ENCODE measurements around the gene DYNLT4. TPM values are rescaled to one million over a fixed set of nuclear protein-coding genes. Genes with fewer than 3 reads are reported as not detected.

DYNLT4 gene
- total RNA-seq, 2 donors from 2014 or later = 0.64 TPM; not detected in 1

- Histone ChIP-seq H3K27ac (ENCODE audit: low read depth, low read length) (no peak overlapping the region), H3K9ac (ENCODE audit: extremely low read depth, low read length, poor library complexity, severe bottlenecking) (no peak overlapping the region), H3K9me3 (ENCODE audit: control insufficient read depth, low read length) (no peaks in the 10 kb centered on the region), H3K27me3 (ENCODE audit: control insufficient read depth, insufficient read depth, low read length, poor library complexity, severe bottlenecking) (no peaks in the 10 kb centered on the region), H3K4me3 (ENCODE audit: low read length) (no peak overlapping the region), H3K4me1 (ENCODE audit: control insufficient read depth, insufficient read depth, low read length) (no peaks in the 10 kb centered on the region), H3K36me3 (ENCODE audit: control insufficient read depth, insufficient read depth, low read length) (no peaks in the 10 kb centered on the region)
- Mint-ChIP-seq H3K27me3 (ENCODE audit: insufficient read depth) (peaks cover under 1% of the 10 kb centered on the region), H3K4me3 (no peak overlapping the region), H3K9me3 (no peaks in the 10 kb centered on the region), H3K27ac (no peak overlapping the region), H3K36me3 (ENCODE audit: low read depth) (peaks cover under 1% of the 10 kb centered on the region), H3K4me1 (peaks cover 14% of the 10 kb centered on the region)
- peak; percentile 95 for TF ChIP-seq CTCF (conservative IDR thresholded peaks at IDR 0.05)
- WGBS, 2 experiments (ENCODE audit: insufficient coverage in 1 of 2, insufficient read length in 1 of 2) = 75 to 84% methylated on average over 21 to 23 of the region's 23 CpGs
- DNase-seq = peak; percentile 97
Measured at GRCh38 chr1:44835738-44836675, 28.9 kb upstream of the DYNLT4 start.

DNA sequence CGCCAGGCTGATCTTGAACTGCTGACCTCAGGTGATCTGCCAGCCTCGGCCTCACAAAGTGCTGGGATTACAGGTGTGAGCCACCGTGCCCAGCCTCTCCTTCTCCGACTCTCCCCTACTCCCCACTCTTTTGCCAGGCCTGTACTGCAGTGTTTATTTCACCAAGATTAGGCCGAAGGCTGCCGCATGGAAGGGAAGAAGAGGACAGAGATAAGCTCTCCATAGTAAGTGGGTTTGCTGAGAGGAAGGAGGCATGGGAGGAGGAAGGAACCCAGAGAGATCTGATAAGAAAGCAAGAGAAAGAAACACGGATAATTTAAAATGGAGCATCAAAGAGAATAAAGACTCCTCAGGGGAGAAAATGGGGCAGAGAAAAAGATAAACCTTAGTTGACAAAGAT is 27.2 kb upstream of the DYNLT4 start:
- Histone ChIP-seq H3K36me3 (ENCODE audit: control insufficient read depth, insufficient read depth, low read length) (no peaks in the 10 kb centered on the region), H3K4me3 (ENCODE audit: low read length) (no peak overlapping the region), H3K4me1 (ENCODE audit: control insufficient read depth, insufficient read depth, low read length) (no peaks in the 10 kb centered on the region), H3K9me3 (ENCODE audit: control insufficient read depth, low read length) (no peaks in the 10 kb centered on the region), H3K27ac (ENCODE audit: low read depth, low read length) (no peak overlapping the region), H3K27me3 (ENCODE audit: control insufficient read depth, insufficient read depth, low read length, poor library complexity, severe bottlenecking) (no peaks in the 10 kb centered on the region), H3K9ac (ENCODE audit: extremely low read depth, low read length, poor library complexity, severe bottlenecking) (no peak overlapping the region)
- H3K36me3 Mint-ChIP-seq (ENCODE audit: low read depth) = no peaks in the 10 kb centered on the region
- H3K4me1 Mint-ChIP-seq = peaks cover 14% of the 10 kb centered on the region
- WGBS, 2 experiments (ENCODE audit: insufficient coverage in 1 of 2, insufficient read length in 1 of 2) = 82 to 91% methylated on average over 6 to 7 of the region's 7 CpGs
- DNase-seq = no peak
- TF ChIP-seq CTCF (conservative IDR thresholded peaks at IDR 0.05) = no peak
- no peak overlapping the region for H3K27ac Mint-ChIP-seq
- no peaks in the 10 kb centered on the region for H3K27me3 Mint-ChIP-seq (ENCODE audit: insufficient read depth)
- no peak overlapping the region for H3K4me3 Mint-ChIP-seq
- H3K9me3 Mint-ChIP-seq = no peaks in the 10 kb centered on the region

DNA sequence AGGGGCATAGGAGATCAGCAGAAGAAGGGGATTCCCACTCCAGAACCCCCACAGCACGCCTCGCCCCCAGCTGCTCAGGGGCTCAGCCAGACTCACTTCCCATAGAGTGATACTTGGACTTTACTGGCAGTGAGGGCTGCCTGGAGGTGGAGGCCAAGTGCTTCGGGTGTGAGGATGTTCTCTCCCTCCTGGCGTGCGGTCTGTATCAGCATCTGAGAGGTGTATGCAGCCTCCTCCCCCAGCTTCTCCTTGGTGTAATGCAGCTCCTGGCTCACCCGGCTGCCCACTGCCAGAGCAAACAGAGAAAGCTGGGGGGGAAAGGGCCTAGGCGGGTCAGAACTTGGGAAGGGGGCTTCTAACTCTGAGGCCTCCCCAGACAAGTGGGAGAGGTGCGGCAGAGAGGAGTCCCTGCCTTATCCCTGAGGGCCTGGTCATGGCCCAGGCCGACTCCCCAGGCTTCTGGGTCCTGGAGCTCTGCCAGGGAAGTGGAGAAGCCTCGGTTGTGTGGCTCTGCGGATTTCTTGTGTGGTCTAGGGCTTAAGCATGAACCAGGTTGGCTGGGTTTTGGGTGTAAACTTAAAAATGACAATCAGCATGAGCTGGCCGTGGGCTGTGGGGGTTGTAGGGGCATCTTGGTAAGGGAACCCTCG is 25.0 kb upstream of the DYNLT4 start:
- peaks cover 14% of the 10 kb centered on the region for H3K4me1 Mint-ChIP-seq
- Histone ChIP-seq H3K9me3 (ENCODE audit: control insufficient read depth, low read length) (no peaks in the 10 kb centered on the region), H3K9ac (ENCODE audit: extremely low read depth, low read length, poor library complexity, severe bottlenecking) (no peak overlapping the region), H3K4me1 (ENCODE audit: control insufficient read depth, insufficient read depth, low read length) (no peaks in the 10 kb centered on the region), H3K4me3 (ENCODE audit: low read length) (no peak overlapping the region), H3K27ac (ENCODE audit: low read depth, low read length) (no peak overlapping the region), H3K36me3 (ENCODE audit: control insufficient read depth, insufficient read depth, low read length) (no peaks in the 10 kb centered on the region), H3K27me3 (ENCODE audit: control insufficient read depth, insufficient read depth, low read length, poor library complexity, severe bottlenecking) (no peaks in the 10 kb centered on the region)
- DNase-seq = peak; percentile 61
- no peak overlapping the region for H3K27ac Mint-ChIP-seq
- H3K27me3 Mint-ChIP-seq (ENCODE audit: insufficient read depth) = no peaks in the 10 kb centered on the region
- 85 to 86% methylated on average over 5 to 13 of the region's 13 CpGs for WGBS, 2 experiments (ENCODE audit: insufficient coverage in 1 of 2, insufficient read length in 1 of 2)
- H3K9me3 Mint-ChIP-seq = no peaks in the 10 kb centered on the region
- no peak overlapping the region for H3K4me3 Mint-ChIP-seq
- no peaks in the 10 kb centered on the region for H3K36me3 Mint-ChIP-seq (ENCODE audit: low read depth)
- no peak for TF ChIP-seq CTCF (conservative IDR thresholded peaks at IDR 0.05)

All from endodermal cell (in vitro differentiated cells).